ENCODE data around the gene RPL39. TPM values are rescaled to one million over a fixed set of nuclear protein-coding genes. Genes with fewer than 3 reads are reported as not detected.
"Not testable (repeated sequence)": the region's sequence is repeated elsewhere in the genome, so short reads cannot be mapped to it uniquely, and the experiment has no call there.

The RPL39 gene
- total RNA-seq, 1 donor from 2014 or later: 3,684 TPM

DNA sequence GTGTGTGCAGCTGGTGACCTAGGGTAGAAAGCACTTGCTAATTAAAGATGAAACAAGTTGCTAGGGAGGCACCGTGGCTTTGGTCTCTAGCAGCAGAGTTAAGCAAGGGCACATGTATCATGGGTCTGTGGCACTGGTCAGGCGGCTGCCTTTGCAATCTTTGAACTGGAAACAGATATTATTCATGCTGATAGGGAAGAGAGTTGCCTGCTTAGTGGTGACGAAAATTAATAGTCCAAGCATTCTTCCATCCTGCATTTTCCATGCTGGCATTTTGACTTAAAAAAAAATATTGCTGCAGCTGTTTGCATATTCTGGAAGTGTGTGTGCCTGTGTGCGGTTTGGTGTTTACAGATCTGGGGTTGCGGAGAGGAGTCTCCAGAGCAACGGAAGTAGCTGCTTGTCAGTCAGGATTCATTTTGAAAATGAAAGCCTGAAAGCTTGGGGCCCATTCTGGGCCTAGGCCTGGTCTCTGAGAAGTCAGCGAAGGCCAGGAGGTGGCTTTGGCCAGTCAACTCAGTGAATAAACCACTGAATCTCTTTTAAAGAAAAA is 35.4 kb downstream of the RPL39 start:
- CTCF ChIA-PET: interaction anchor here (1.1 to 2.0 kb wide), 3 partner anchors 15 to 24 kb away, joined by 3 to 4 read pairs (median 4); no protein-coding TSS in a partner anchor
- H3K27me3 Mint-ChIP-seq: no peaks in the 10 kb centered on the region
- TF ChIP-seq, protein P1, sequence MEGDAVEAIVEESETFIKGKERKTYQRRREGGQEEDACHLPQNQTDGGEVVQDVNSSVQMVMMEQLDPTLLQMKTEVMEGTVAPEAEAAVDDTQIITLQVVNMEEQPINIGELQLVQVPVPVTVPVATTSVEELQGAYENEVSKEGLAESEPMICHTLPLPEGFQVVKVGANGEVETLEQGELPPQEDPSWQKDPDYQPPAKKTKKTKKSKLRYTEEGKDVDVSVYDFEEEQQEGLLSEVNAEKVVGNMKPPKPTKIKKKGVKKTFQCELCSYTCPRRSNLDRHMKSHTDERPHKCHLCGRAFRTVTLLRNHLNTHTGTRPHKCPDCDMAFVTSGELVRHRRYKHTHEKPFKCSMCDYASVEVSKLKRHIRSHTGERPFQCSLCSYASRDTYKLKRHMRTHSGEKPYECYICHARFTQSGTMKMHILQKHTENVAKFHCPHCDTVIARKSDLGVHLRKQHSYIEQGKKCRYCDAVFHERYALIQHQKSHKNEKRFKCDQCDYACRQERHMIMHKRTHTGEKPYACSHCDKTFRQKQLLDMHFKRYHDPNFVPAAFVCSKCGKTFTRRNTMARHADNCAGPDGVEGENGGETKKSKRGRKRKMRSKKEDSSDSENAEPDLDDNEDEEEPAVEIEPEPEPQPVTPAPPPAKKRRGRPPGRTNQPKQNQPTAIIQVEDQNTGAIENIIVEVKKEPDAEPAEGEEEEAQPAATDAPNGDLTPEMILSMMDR (IDR thresholded peaks at IDR 0.05): no peak
- DNase-seq (no peak), ATAC-seq (ENCODE audit: low read depth) (peak; percentile 38)
- POLR2A ChIA-PET: interaction anchor here (0.6 to 3.3 kb wide), 15 partner anchors 8 to 182 kb away, joined by 3 to 25 read pairs (median 4); partner anchors contain the start of genes NKRF, RPL39, SEPTIN6 and UBE2A
- H3K9me3 Mint-ChIP-seq: no peaks in the 10 kb centered on the region
- intact Hi-C loops (cut with micrococcal nuclease): loop anchor here (1.0 to 2.0 kb wide), 5 partner anchors 8 to 240 kb away; partner anchors contain the start of genes RPL39 and SEPTIN6
- peaks cover 58% of the 10 kb centered on the region for H3K4me1 Mint-ChIP-seq
- H3K4me3 Mint-ChIP-seq: peak overlapping the region; percentile 82
- H3K36me3 Mint-ChIP-seq (ENCODE audit: low read depth): no peaks in the 10 kb centered on the region
- H3K27ac Mint-ChIP-seq: peak overlapping the region; percentile 98

DNA sequence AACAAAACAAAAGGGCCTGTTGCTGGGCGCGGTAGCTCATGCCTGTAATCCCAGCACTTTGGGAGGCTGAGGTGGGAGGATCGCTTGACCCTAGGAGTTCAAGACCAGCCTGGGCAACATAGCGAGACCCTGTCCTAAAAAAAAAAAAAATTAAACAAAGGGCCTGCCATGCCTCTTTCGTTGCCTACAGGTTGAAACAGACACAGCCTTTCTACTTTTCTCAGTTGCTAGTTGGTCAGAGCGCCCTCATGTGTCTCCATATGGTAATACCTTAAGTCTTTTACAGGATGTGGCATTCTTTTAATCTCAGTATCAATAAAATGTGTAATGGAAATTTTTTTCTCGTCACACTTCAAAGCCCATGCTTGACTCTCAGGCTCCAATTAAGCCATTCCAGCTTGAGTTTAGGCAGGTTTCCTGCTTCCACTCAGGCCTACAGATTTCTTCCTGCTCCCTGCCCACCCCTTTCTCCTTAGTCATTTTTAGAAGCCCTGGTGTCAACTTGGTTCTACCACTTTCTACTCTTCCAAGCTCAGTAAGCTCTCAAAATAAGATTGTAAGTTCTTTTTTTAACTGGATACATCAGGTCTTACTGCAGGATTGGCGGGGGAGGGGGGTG is 37.7 kb downstream of the RPL39 start:
- H3K4me1 Mint-ChIP-seq: peaks cover 44% of the 10 kb centered on the region
- peak overlapping the region; percentile 98 for H3K27ac Mint-ChIP-seq
- H3K36me3 Mint-ChIP-seq (ENCODE audit: low read depth): no peaks in the 10 kb centered on the region
- CTCF ChIA-PET: interaction anchor here (0.8 to 1.8 kb wide), 7 partner anchors 15 to 134 kb away, joined by 3 to 5 read pairs (median 4); partner anchors contain the start of genes RPL39 and SEPTIN6
- peak; percentile 5 for ATAC-seq (ENCODE audit: low read depth)
- no peaks in the 10 kb centered on the region for H3K27me3 Mint-ChIP-seq
- no peak for DNase-seq
- intact Hi-C loops (cut with micrococcal nuclease): loop anchor here (2.0 kb wide), 2 partner anchors 23 to 61 kb away; partner anchors contain the start of gene SEPTIN6
- H3K9me3 Mint-ChIP-seq: no peaks in the 10 kb centered on the region
- TF ChIP-seq, protein P1 (IDR thresholded peaks at IDR 0.05): no peak
- H3K4me3 Mint-ChIP-seq: peak overlapping the region; percentile 50
- POLR2A ChIA-PET: interaction anchor here (0.6 to 3.3 kb wide), 10 partner anchors 11 to 217 kb away, joined by 3 to 25 read pairs (median 4); partner anchors contain the start of gene RPL39

GRCh38 chrX:119753001-119753400 is 38.4 kb downstream of the RPL39 start:
- DNase-seq (no peak), ATAC-seq (ENCODE audit: low read depth) (no peak)
- intact Hi-C loops (cut with micrococcal nuclease): loop anchor here (2.0 kb wide), 1 partner anchor 22 kb away; no protein-coding TSS in a partner anchor
- H3K9me3 Mint-ChIP-seq: no peaks in the 10 kb centered on the region
- H3K27ac Mint-ChIP-seq: no peak overlapping the region
- H3K36me3 Mint-ChIP-seq (ENCODE audit: low read depth): no peaks in the 10 kb centered on the region
- H3K4me1 Mint-ChIP-seq: peaks cover 44% of the 10 kb centered on the region
- POLR2A ChIA-PET: interaction anchor here (0.6 to 1.4 kb wide), 4 partner anchors 11 to 39 kb away, joined by 3 to 4 read pairs (median 4); partner anchors contain the start of gene RPL39
- CTCF ChIA-PET: interaction anchor here (0.8 to 1.2 kb wide), 3 partner anchors 24 to 39 kb away, joined by 3 to 4 read pairs (median 4); partner anchors contain the start of gene RPL39
- H3K4me3 Mint-ChIP-seq: no peak overlapping the region
- H3K27me3 Mint-ChIP-seq: no peaks in the 10 kb centered on the region
- TF ChIP-seq, protein P1 (IDR thresholded peaks at IDR 0.05): no peak

DNA sequence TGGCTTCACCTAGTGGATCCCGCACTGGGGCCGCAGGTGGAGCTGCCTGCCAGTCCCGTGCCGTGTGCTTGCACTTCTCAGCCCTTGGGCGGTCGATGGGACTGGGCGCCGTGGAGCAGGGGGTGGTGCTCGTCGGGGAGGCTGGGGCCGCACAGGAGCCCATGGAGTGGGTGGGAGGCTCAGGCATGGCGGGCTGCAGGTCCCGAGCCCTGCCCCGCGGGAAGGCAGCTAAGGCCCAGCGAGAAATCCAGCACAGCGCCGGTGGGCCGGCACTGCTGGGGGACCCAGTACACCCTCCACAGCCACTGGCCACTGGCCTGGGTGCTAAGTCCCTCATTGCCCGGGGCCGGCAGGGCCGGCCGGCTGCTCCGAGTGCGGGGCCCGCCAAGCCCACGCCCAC is 40.7 kb downstream of the RPL39 start:
- peaks cover 21% of the 10 kb centered on the region for H3K4me1 Mint-ChIP-seq
- ATAC-seq (ENCODE audit: low read depth); H3K27ac Mint-ChIP-seq; POLR2A ChIA-PET; intact Hi-C loops (cut with micrococcal nuclease); H3K4me3 Mint-ChIP-seq; DNase-seq; H3K36me3 Mint-ChIP-seq (ENCODE audit: low read depth); H3K9me3 Mint-ChIP-seq; H3K27me3 Mint-ChIP-seq: not testable (repeated sequence)
- CTCF ChIA-PET: interaction anchor here (1.8 kb wide), 1 partner anchor 21 kb away, joined by 5 read pairs; no protein-coding TSS in a partner anchor

GRCh38 chrX:119750131-119750530 is 41.3 kb downstream of the RPL39 start:
- CTCF ChIA-PET: interaction anchor here (1.8 kb wide), 1 partner anchor 21 kb away, joined by 5 read pairs; no protein-coding TSS in a partner anchor
- DNase-seq, H3K4me3 Mint-ChIP-seq: not testable (repeated sequence)

More at GRCh38 chrX:119750131-119750530, 41.3 kb downstream of the RPL39 start:
- H3K9me3 Mint-ChIP-seq; H3K36me3 Mint-ChIP-seq (ENCODE audit: low read depth); ATAC-seq (ENCODE audit: low read depth); H3K27me3 Mint-ChIP-seq; POLR2A ChIA-PET; H3K27ac Mint-ChIP-seq; intact Hi-C loops (cut with micrococcal nuclease): not testable (repeated sequence)
- H3K4me1 Mint-ChIP-seq: peaks cover 15% of the 10 kb centered on the region
